ENCODE results near the gene PCCA. TPM values are rescaled to one million over a fixed set of nuclear protein-coding genes. Genes with fewer than 3 reads are reported as not detected.

Gene PCCA
- total RNA-seq, 1 experiment from 2014 or later: 52.8 TPM

- H3K27me3 Mint-ChIP-seq (ENCODE audit: low read depth): no peaks in the 10 kb centered on the region
- no peak overlapping the region for H3K4me3 Mint-ChIP-seq
- peaks cover 28% of the 10 kb centered on the region for H3K4me1 Mint-ChIP-seq
- POLR2A ChIA-PET: no interaction called here
- TF ChIP-seq NR2C2 (CRISPR knock-in tag; IDR thresholded peaks at IDR 0.05): no peak
- TF ChIP-seq PRDM15 (CRISPR knock-in tag; IDR thresholded peaks at IDR 0.05): no peak
- no peak for TF ChIP-seq PREB (CRISPR knock-in tag; IDR thresholded peaks at IDR 0.05; ENCODE audit: borderline replicate concordance)
- TF ChIP-seq ATF6 (CRISPR knock-in tag; IDR thresholded peaks at IDR 0.05): no peak
- TF ChIP-seq E2F1 (CRISPR knock-in tag; IDR thresholded peaks at IDR 0.05): no peak
- TF ChIP-seq AFF4 (CRISPR knock-in tag; IDR thresholded peaks at IDR 0.05; ENCODE audit: borderline replicate concordance): no peak
- TF ChIP-seq NFATC4 (CRISPR knock-in tag; IDR thresholded peaks at IDR 0.05): no peak
- no peak for TF ChIP-seq MYBL2 (CRISPR knock-in tag; IDR thresholded peaks at IDR 0.05)
- TF ChIP-seq USF1 (CRISPR knock-in tag; IDR thresholded peaks at IDR 0.05): no peak
- no peak for TF ChIP-seq RORB (CRISPR knock-in tag; IDR thresholded peaks at IDR 0.05)
- TF ChIP-seq HMGA2 (CRISPR knock-in tag; IDR thresholded peaks at IDR 0.05): no peak
- no peak for TF ChIP-seq ATF3 (CRISPR knock-in tag; conservative IDR thresholded peaks at IDR 0.05)
- TF ChIP-seq AR (CRISPR knock-in tag; IDR thresholded peaks at IDR 0.05): no peak
- no peak for TF ChIP-seq SOX15 (CRISPR knock-in tag; IDR thresholded peaks at IDR 0.05)
- no peak for TF ChIP-seq E2F4 (CRISPR knock-in tag; IDR thresholded peaks at IDR 0.05; ENCODE audit: borderline replicate concordance, low read depth)
- no peak for TF ChIP-seq ZNF317 (CRISPR knock-in tag; IDR thresholded peaks at IDR 0.05; ENCODE audit: borderline replicate concordance, low read depth)
- no peak for TF ChIP-seq ZNF232 (CRISPR knock-in tag; IDR thresholded peaks at IDR 0.05)
- no peak for TF ChIP-seq TEAD4 (CRISPR knock-in tag; IDR thresholded peaks at IDR 0.05)
- no peak for TF ChIP-seq NR3C1 (CRISPR knock-in tag; conservative IDR thresholded peaks at IDR 0.05; ENCODE audit: low read depth)
- peaks cover 35% of the 10 kb centered on the region for H3K36me3 Mint-ChIP-seq
- no peak for ATAC-seq
- DNase-seq (ENCODE audit: low spot score): no peak
- H3K9me3 Mint-ChIP-seq: peaks cover 10% of the 10 kb centered on the region
- CTCF ChIA-PET: no interaction called here
- no peak overlapping the region for H3K27ac Mint-ChIP-seq
These were observed 345.3 kb downstream of the PCCA start for GRCh38 chr13:100434010-100434763.
